ENCODE results near the gene HSH2D. TPM values are rescaled to one million over a fixed set of nuclear protein-coding genes. Genes with fewer than 3 reads are reported as not detected.

Gene HSH2D
- total RNA-seq, 1 experiment from 2014 or later = 0.49 TPM

DNA sequence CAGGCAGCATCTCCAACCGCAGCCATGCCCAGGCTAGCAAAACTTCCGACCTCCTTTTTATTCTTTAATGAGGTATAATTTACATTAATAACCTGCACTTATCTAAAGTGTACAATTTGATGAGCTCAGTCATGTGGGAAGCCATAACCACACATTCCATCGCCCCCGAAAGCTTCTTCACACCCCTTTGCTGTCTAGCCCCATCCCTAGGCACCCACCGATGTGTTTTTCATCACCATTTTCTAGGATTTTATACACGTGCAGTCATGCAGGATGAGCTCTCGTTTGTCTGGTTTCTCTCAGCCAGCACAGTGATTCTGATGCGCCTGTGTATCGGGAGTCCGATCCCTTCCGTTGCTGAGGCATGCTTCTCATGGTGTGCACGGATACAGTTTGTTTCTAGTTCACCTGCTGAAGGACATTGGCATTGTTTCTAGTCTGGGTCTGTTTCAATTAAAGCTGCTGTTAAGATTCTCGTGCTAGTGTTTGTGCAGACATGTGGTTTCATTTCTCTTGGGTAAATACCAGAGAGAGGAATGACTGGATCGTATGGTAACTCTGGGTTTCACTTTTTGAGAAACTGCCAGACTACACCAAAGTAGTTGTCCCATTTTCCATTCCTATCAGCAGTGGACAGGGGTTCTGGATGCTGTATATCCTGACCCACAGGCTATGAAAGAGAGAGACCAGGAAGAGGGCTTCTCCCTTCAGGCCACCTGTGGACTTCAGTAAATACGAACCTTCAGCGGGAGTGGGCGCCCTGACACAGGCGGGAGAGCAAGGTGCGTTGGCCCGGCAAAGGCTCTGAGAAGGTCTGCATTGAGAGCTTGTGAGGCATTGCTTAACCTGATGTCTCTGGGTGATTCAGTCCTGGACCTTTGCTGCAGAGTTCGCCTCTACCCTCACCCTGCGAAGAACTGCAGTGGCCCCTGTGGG lies 59.1 kb downstream of the HSH2D start:
- TF ChIP-seq, protein P1, sequence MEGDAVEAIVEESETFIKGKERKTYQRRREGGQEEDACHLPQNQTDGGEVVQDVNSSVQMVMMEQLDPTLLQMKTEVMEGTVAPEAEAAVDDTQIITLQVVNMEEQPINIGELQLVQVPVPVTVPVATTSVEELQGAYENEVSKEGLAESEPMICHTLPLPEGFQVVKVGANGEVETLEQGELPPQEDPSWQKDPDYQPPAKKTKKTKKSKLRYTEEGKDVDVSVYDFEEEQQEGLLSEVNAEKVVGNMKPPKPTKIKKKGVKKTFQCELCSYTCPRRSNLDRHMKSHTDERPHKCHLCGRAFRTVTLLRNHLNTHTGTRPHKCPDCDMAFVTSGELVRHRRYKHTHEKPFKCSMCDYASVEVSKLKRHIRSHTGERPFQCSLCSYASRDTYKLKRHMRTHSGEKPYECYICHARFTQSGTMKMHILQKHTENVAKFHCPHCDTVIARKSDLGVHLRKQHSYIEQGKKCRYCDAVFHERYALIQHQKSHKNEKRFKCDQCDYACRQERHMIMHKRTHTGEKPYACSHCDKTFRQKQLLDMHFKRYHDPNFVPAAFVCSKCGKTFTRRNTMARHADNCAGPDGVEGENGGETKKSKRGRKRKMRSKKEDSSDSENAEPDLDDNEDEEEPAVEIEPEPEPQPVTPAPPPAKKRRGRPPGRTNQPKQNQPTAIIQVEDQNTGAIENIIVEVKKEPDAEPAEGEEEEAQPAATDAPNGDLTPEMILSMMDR (IDR thresholded peaks at IDR 0.05; ENCODE audit: unreplicated experiment) = no peak
- no TSS peak for BruUV-seq (replicated peaks)
- intact Hi-C loops (cut with micrococcal nuclease) = no loop called here
- ChIA-PET CTCF (interaction anchor here (0.6 kb wide), 2 partner anchors 46 to 92 kb away, joined by 3 to 4 read pairs; no protein-coding TSS in a partner anchor), POLR2A (no interaction called here)
- no peaks in the 10 kb centered on the region for H3K9me3 Mint-ChIP-seq (ENCODE audit: unreplicated experiment)
- no peaks in the 10 kb centered on the region for H3K27me3 Mint-ChIP-seq (ENCODE audit: insufficient read depth, unreplicated experiment)
- H3K36me3 Mint-ChIP-seq (ENCODE audit: insufficient read depth, unreplicated experiment) = peaks cover 47% of the 10 kb centered on the region
- H3K4me3 Mint-ChIP-seq (ENCODE audit: unreplicated experiment) = no peak overlapping the region
- H3K27ac Mint-ChIP-seq (ENCODE audit: low read depth, unreplicated experiment) = no peak overlapping the region
- DNase-seq (ENCODE audit: unreplicated experiment) = no peak
- peaks cover 27% of the 10 kb centered on the region for H3K4me1 Mint-ChIP-seq (ENCODE audit: insufficient read depth, unreplicated experiment)

DNA sequence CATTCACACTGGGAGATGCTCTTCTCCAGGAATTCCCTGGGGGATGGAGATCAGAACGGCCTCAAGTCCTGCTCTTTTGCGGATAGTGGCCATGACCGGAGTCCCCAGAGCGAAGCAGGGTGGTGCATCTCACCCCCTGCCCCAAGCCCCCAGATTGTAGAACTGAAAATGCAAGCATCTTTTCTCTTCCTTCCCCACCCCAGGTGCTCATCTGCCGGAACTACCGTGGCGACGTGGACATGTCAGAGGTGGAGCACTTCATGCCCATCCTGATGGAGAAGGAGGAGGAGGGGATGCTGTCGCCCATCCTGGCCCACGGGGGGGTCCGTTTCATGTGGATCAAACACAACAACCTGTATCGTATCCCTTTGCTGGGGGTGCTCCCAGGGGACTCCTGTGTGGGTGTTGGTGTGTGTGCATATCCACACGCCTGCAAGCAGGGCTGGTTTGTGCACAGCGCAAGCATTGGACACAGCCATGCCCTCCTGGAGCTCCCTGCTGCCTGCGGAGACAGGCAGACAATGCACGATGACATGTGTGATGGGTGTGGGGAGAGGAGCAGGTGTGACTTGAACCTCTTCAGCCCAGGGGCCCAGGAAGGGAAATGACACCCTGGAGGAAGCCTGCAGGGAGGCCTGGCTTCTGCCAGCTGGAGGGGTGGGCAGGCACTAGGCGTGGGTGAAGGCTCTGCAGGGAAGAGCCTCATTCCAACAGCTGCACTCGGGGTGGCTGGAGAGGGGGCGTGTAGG lies 59.9 kb downstream of the HSH2D start:
- no peak overlapping the region for H3K4me3 Mint-ChIP-seq (ENCODE audit: unreplicated experiment)
- TF ChIP-seq, protein P1 (IDR thresholded peaks at IDR 0.05; ENCODE audit: unreplicated experiment) = no peak
- H3K4me1 Mint-ChIP-seq (ENCODE audit: insufficient read depth, unreplicated experiment) = peaks cover 22% of the 10 kb centered on the region
- H3K27me3 Mint-ChIP-seq (ENCODE audit: insufficient read depth, unreplicated experiment) = no peaks in the 10 kb centered on the region
- POLR2A ChIA-PET = no interaction called here
- intact Hi-C loops (cut with micrococcal nuclease) = no loop called here
- DNase-seq (ENCODE audit: unreplicated experiment) = no peak
- no peaks in the 10 kb centered on the region for H3K9me3 Mint-ChIP-seq (ENCODE audit: unreplicated experiment)
- no TSS peak for BruUV-seq (replicated peaks)
- no peak overlapping the region for H3K27ac Mint-ChIP-seq (ENCODE audit: low read depth, unreplicated experiment)
- H3K36me3 Mint-ChIP-seq (ENCODE audit: insufficient read depth, unreplicated experiment) = peaks cover 55% of the 10 kb centered on the region
- CTCF ChIA-PET = interaction anchor here (0.5 to 0.6 kb wide), 2 partner anchors 44 to 92 kb away, joined by 3 read pairs; no protein-coding TSS in a partner anchor

DNA sequence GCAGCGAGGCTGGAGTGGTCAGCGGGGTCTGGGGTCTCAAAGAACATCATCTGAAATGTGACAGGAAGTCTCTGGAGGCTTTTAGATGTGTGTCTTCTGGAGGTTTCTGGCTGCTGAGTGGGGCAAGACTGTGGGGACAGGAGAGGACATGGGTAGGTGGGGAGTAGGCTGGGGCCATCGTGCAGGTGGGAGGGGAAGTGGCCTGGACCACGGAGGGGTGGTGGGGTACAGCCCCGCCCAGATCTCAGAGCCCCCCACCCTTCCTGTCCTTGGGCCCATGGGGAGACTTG lies 60.5 kb downstream of the HSH2D start:
- Mint-ChIP-seq H3K36me3 (ENCODE audit: insufficient read depth, unreplicated experiment) (peaks cover 60% of the 10 kb centered on the region), H3K9me3 (ENCODE audit: unreplicated experiment) (no peaks in the 10 kb centered on the region), H3K27ac (ENCODE audit: low read depth, unreplicated experiment) (no peak overlapping the region), H3K4me1 (ENCODE audit: insufficient read depth, unreplicated experiment) (peaks cover 19% of the 10 kb centered on the region), H3K4me3 (ENCODE audit: unreplicated experiment) (no peak overlapping the region), H3K27me3 (ENCODE audit: insufficient read depth, unreplicated experiment) (no peaks in the 10 kb centered on the region)
- ChIA-PET CTCF (interaction anchor here (0.5 kb wide), 1 partner anchor 43 kb away, joined by 3 read pairs; no protein-coding TSS in a partner anchor), POLR2A (no interaction called here)
- BruUV-seq (replicated peaks) = no TSS peak
- DNase-seq (ENCODE audit: unreplicated experiment) = no peak
- intact Hi-C loops (cut with micrococcal nuclease) = no loop called here
- TF ChIP-seq, protein P1 (IDR thresholded peaks at IDR 0.05; ENCODE audit: unreplicated experiment) = no peak

Data from MCF 10A (cell line).